Measurements from ENCODE around the gene MKI67.

DNA sequence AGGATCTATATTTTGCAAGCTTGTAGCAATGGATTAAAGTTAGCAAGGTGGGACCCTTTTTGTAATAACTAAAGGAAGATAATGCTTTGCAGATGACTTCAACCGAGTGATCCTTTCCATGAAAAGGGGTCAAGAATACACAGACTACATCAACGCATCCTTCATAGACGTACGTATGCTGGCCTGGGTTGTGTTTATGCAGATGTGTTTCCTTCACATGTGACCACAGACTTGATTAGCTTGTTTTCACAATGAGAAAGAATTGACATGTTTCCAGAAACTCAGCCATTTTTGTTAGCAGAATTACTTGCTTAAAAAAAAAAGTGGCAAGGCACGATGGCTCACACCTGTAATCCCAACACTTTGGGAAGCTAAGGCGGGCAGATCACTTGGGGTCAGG, 54.2 kb downstream of the MKI67 start:
- TF ChIP-seq MECOM (CRISPR knock-in tag; IDR thresholded peaks at IDR 0.05) (no peak), FOXK2 (conservative IDR thresholded peaks at IDR 0.05 in 1 of 2, IDR thresholded peaks at IDR 0.05 in 1 of 2; ENCODE audit: low read depth in 2 of 2) (no peak), ERF (CRISPR knock-in tag; IDR thresholded peaks at IDR 0.05) (no peak), SIN3A (IDR thresholded peaks at IDR 0.05; ENCODE audit: borderline replicate concordance in 2 of 2, control insufficient read depth in 1 of 2, low read depth in 2 of 2, low read length in 2 of 2) (no peak), CTCF (IDR thresholded peaks at IDR 0.05 in 2 of 3, conservative IDR thresholded peaks at IDR 0.05 in 1 of 3; ENCODE audit: insufficient read depth in 2 of 3, low read depth in 1 of 3, low read length in 3 of 3) (no peak), YY1 (IDR thresholded peaks at IDR 0.05; ENCODE audit: borderline replicate concordance in 1 of 3, control insufficient read depth in 1 of 3, extremely low read depth in 1 of 3, insufficient read depth in 3 of 3, insufficient read length in 1 of 3, insufficient replicate concordance in 2 of 3, low read depth in 1 of 3, low read length in 2 of 3) (no peak), MYC (IDR thresholded peaks at IDR 0.05; ENCODE audit: low read depth, low read length) (no peak), MYC (CRISPR knock-in tag; IDR thresholded peaks at IDR 0.05; ENCODE audit: borderline replicate concordance, low read depth) (no peak), ZNF639 (CRISPR knock-in tag; conservative IDR thresholded peaks at IDR 0.05 in 1 of 2, IDR thresholded peaks at IDR 0.05 in 1 of 2) (no peak), RB1 (IDR thresholded peaks at IDR 0.05; ENCODE audit: low read depth) (no peak), FOXA1 (IDR thresholded peaks at IDR 0.05; ENCODE audit: borderline replicate concordance) (no peak), EP300 (IDR thresholded peaks at IDR 0.05; ENCODE audit: low read length) (no peak)

Data from K562 (cell line).